ENCODE data around the gene CENPN. TPM values are rescaled to one million over a fixed set of nuclear protein-coding genes. Genes with fewer than 3 reads are reported as not detected.
A peak's percentile ranks its signal among the peaks of the same experiment; 100 is the strongest.

The CENPN gene
- total and polyA plus RNA-seq, 2 of the 13 experiments (the other 11 are each of a cell fraction or from before 2014, with no cell fraction given): 29.7 to 129 TPM

DNA sequence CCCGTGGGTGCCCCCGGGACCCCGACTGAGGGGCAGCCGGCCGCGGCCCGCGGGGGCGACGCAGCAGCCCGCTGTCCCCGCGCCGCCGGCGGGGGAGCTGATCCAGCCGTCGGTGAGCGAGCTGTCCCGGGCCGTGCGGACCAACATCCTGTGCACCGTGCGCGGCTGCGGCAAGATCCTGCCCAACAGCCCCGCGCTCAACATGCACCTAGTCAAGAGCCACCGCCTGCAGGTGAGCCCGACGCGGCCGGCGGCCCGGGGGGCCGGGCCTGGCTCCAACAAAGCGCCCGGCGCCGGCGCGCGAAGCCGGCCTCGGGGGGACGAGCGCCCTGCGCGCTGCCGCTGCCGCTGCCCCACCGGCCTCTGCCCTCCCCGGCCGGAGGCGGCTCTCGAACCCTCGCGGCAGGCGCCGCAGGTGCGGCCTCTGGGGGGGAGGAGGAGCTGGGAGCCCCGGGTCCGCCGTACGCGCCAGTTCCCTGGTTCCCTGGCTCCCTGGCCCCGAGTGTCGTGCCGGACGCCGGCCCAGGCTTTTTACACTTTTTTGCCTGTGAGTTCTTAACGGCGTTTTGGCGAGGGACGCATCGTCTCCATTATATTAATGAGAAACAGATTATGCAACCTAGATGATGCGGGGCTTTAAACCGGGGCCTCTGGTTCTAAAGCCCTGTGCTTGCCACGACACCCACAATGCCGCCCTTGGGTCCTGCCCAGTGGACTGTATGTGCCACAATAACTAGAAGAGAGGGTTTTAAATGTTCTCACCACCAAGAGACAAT is 29.1 kb downstream of the CENPN start (continued):
- TF ChIP-seq ZFYVE20 (CRISPR knock-in tag; IDR thresholded peaks at IDR 0.05; ENCODE audit: borderline replicate concordance, low read depth) (no peak), MAF1 (CRISPR knock-in tag; IDR thresholded peaks at IDR 0.05; ENCODE audit: borderline replicate concordance) (peak; percentile 20; the same call in 1 of the 2 replicates), ZNF776 (CRISPR knock-in tag; IDR thresholded peaks at IDR 0.05) (peak; percentile 52; the same call in 1 of the 2 replicates), PRDM15 (CRISPR knock-in tag; IDR thresholded peaks at IDR 0.05) (no peak), TBX3 (IDR thresholded peaks at IDR 0.05; ENCODE audit: borderline replicate concordance) (no peak), SRY (CRISPR knock-in tag; IDR thresholded peaks at IDR 0.05) (no peak), ASH2L (IDR thresholded peaks at IDR 0.05; ENCODE audit: insufficient read length, low read depth, low read length) (peak; percentile 75), JUNB (CRISPR knock-in tag; IDR thresholded peaks at IDR 0.05; ENCODE audit: borderline replicate concordance) (no peak), XRCC5 (optimal IDR thresholded peaks at IDR 0.05; ENCODE audit: low read length) (peak; percentile 70), ZNF558 (CRISPR knock-in tag; IDR thresholded peaks at IDR 0.05; ENCODE audit: borderline replicate concordance) (0 out of 2 replicates have a peak, but pooled peaks have one; percentile 47), KLF12 (CRISPR knock-in tag; IDR thresholded peaks at IDR 0.05; ENCODE audit: borderline replicate concordance) (peak; percentile 18; the same call in 1 of the 2 replicates), ZNF430 (CRISPR knock-in tag; IDR thresholded peaks at IDR 0.05) (peak; percentile 27; the same call in 1 of the 2 replicates), SCMH1 (CRISPR knock-in tag; IDR thresholded peaks at IDR 0.05; ENCODE audit: borderline replicate concordance) (no peak)
- TF ChIP-seq, protein P1, sequence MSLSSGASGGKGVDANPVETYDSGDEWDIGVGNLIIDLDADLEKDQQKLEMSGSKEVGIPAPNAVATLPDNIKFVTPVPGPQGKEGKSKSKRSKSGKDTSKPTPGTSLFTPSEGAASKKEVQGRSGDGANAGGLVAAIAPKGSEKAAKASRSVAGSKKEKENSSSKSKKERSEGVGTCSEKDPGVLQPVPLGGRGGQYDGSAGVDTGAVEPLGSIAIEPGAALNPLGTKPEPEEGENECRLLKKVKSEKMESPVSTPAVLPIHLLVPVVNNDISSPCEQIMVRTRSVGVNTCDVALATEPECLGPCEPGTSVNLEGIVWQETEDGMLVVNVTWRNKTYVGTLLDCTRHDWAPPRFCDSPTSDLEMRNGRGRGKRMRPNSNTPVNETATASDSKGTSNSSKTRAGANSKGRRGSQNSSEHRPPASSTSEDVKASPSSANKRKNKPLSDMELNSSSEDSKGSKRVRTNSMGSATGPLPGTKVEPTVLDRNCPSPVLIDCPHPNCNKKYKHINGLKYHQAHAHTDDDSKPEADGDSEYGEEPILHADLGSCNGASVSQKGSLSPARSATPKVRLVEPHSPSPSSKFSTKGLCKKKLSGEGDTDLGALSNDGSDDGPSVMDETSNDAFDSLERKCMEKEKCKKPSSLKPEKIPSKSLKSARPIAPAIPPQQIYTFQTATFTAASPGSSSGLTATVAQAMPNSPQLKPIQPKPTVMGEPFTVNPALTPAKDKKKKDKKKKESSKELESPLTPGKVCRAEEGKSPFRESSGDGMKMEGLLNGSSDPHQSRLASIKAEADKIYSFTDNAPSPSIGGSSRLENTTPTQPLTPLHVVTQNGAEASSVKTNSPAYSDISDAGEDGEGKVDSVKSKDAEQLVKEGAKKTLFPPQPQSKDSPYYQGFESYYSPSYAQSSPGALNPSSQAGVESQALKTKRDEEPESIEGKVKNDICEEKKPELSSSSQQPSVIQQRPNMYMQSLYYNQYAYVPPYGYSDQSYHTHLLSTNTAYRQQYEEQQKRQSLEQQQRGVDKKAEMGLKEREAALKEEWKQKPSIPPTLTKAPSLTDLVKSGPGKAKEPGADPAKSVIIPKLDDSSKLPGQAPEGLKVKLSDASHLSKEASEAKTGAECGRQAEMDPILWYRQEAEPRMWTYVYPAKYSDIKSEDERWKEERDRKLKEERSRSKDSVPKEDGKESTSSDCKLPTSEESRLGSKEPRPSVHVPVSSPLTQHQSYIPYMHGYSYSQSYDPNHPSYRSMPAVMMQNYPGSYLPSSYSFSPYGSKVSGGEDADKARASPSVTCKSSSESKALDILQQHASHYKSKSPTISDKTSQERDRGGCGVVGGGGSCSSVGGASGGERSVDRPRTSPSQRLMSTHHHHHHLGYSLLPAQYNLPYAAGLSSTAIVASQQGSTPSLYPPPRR (CRISPR knock-in tag; IDR thresholded peaks at IDR 0.05; ENCODE audit: borderline replicate concordance): no peak
- TF ChIP-seq, protein P2, sequence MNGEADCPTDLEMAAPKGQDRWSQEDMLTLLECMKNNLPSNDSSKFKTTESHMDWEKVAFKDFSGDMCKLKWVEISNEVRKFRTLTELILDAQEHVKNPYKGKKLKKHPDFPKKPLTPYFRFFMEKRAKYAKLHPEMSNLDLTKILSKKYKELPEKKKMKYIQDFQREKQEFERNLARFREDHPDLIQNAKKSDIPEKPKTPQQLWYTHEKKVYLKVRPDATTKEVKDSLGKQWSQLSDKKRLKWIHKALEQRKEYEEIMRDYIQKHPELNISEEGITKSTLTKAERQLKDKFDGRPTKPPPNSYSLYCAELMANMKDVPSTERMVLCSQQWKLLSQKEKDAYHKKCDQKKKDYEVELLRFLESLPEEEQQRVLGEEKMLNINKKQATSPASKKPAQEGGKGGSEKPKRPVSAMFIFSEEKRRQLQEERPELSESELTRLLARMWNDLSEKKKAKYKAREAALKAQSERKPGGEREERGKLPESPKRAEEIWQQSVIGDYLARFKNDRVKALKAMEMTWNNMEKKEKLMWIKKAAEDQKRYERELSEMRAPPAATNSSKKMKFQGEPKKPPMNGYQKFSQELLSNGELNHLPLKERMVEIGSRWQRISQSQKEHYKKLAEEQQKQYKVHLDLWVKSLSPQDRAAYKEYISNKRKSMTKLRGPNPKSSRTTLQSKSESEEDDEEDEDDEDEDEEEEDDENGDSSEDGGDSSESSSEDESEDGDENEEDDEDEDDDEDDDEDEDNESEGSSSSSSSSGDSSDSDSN (CRISPR knock-in tag; IDR thresholded peaks at IDR 0.05): peak; percentile 63

All from HepG2 (cell line).